Measurements from ENCODE around the gene PTX4. TPM values are rescaled to one million over a fixed set of nuclear protein-coding genes. Genes with fewer than 3 reads are reported as not detected.
A peak's percentile ranks its signal among the peaks of the same experiment; 100 is the strongest.

The PTX4 gene
- total and polyA plus RNA-seq, 5 donors from 2014 or later = not detected

DNA sequence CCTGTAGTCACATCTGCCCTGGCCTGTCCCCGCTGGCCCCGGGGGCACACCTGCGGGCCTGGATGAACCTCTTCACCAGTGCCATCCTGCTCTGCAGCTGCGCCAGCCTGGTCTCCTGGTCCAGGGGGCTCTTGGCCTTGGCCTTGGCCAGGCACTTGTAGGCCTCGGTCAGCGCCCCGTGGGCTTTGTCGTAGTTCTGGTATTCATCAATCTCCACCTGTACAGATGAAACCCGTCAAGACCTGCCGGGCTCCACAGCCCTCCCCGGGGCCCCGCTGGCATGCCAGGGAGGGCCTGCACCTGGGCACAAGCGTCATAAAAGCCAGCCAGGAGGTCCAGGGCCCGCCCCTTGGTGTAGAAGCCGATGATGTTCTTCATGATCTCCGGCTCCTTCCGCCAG is 31.1 kb upstream of the PTX4 start:
- ATAC-seq (ENCODE audit: low read depth in 2 of 2) = no peak
- H3K4me3 Mint-ChIP-seq = no peak overlapping the region
- no peaks in the 10 kb centered on the region for H3K27me3 ChIP-seq (ENCODE audit: control insufficient read depth, insufficient read depth, low read length)
- H3K4me3 ChIP-seq (ENCODE audit: low read depth, low read length) = no peak overlapping the region
- H3K36me3 Mint-ChIP-seq = peaks cover 4% of the 10 kb centered on the region
- peak overlapping the region in 1 of 3 donors; percentile 31 for H3K27ac Mint-ChIP-seq
- H3K4me1 ChIP-seq (ENCODE audit: control insufficient read depth, insufficient read depth, low read length, poor library complexity, severe bottlenecking) = no peaks in the 10 kb centered on the region
- no peak for DNase-seq
- peaks cover 0 to 2% (median 0%) of the 10 kb centered on the region in 4 donors for H3K4me1 Mint-ChIP-seq
- no peaks in the 10 kb centered on the region for H3K27me3 Mint-ChIP-seq
- H3K36me3 ChIP-seq (ENCODE audit: control insufficient read depth, insufficient read depth, low read length) = no peaks in the 10 kb centered on the region
- no peaks in the 10 kb centered on the region for H3K9me3 Mint-ChIP-seq
- no peaks in the 10 kb centered on the region for H3K9me3 ChIP-seq (ENCODE audit: control insufficient read depth in 2 of 2, low read length in 2 of 2)
- no peak overlapping the region for H3K27ac ChIP-seq (ENCODE audit: insufficient read depth, low read length, poor library complexity, severe bottlenecking)

DNA sequence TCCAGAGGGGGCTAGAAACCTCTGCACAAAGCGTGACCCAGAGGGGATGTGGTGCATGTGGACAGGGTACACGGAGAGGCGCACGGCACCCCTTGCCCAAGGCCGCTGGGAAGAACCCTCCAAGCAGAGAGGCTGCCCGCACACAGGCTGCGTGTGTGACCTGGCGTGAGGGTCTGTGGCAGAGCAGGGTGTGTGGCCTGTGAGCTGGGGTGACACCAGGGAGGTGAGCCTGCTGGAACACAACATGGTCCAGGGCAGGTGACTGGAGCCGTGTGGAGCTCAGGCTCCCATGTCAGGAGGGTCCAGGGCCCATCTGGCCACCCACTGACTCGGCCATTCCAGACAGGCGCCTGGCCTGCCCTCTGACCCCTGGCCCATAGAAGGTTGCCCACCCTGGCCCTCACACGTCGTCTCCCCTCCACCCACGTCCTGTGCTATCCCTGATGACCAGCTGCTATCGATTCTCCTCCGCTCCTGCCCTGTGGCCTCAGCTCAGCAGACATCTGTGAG is 29.9 kb upstream of the PTX4 start:
- Histone ChIP-seq H3K27ac (ENCODE audit: insufficient read depth, low read length, poor library complexity, severe bottlenecking) (no peak overlapping the region), H3K4me1 (ENCODE audit: control insufficient read depth, insufficient read depth, low read length, poor library complexity, severe bottlenecking) (no peaks in the 10 kb centered on the region), H3K36me3 (ENCODE audit: control insufficient read depth, insufficient read depth, low read length) (no peaks in the 10 kb centered on the region), H3K9me3 (ENCODE audit: control insufficient read depth in 2 of 2, low read length in 2 of 2) (peaks cover 0 to 4% of the 10 kb centered on the region in 2 experiments), H3K27me3 (ENCODE audit: control insufficient read depth, insufficient read depth, low read length) (no peaks in the 10 kb centered on the region), H3K4me3 (ENCODE audit: low read depth, low read length) (no peak overlapping the region)
- no peaks in the 10 kb centered on the region for H3K36me3 Mint-ChIP-seq
- ATAC-seq (ENCODE audit: low read depth in 2 of 2) = no peak
- DNase-seq = no peak
- no peak overlapping the region for H3K4me3 Mint-ChIP-seq
- no peaks in the 10 kb centered on the region for H3K9me3 Mint-ChIP-seq
- no peak overlapping the region for H3K27ac Mint-ChIP-seq
- no peaks in the 10 kb centered on the region for H3K4me1 Mint-ChIP-seq
- no peaks in the 10 kb centered on the region for H3K27me3 Mint-ChIP-seq

DNA sequence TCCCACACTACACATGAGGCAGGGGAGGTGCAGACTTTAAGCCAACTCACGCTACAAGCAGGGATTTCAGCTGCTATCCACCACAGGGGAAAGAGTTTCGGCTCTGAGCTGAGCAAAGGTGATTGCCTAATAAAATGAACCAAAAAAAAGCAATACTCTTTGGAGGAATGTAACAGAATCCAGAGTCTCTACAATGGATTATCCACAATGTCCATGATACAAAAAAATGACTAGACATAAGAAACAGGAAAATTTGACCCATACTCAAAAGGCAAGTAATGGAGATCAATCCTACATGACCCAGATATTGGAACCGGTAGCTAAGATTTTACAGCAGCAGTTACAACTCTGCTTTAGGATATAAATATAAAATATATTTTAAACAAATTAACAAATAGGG is 25.8 kb upstream of the PTX4 start:
- H3K27ac Mint-ChIP-seq = no peak overlapping the region
- Histone ChIP-seq H3K4me1 (ENCODE audit: control insufficient read depth, insufficient read depth, low read length, poor library complexity, severe bottlenecking) (no peaks in the 10 kb centered on the region), H3K4me3 (ENCODE audit: low read depth, low read length) (no peak overlapping the region), H3K27ac (ENCODE audit: insufficient read depth, low read length, poor library complexity, severe bottlenecking) (no peak overlapping the region), H3K27me3 (ENCODE audit: control insufficient read depth, insufficient read depth, low read length) (no peaks in the 10 kb centered on the region), H3K36me3 (ENCODE audit: control insufficient read depth, insufficient read depth, low read length) (no peaks in the 10 kb centered on the region), H3K9me3 (ENCODE audit: control insufficient read depth in 2 of 2, low read length in 2 of 2) (peaks cover 0 to 4% of the 10 kb centered on the region in 2 experiments)
- no peaks in the 10 kb centered on the region for H3K4me1 Mint-ChIP-seq
- peaks cover 0 to 1% (median 0%) of the 10 kb centered on the region in 7 donors for H3K9me3 Mint-ChIP-seq
- no peak for DNase-seq
- H3K27me3 Mint-ChIP-seq = no peaks in the 10 kb centered on the region
- no peak overlapping the region for H3K4me3 Mint-ChIP-seq
- no peak for ATAC-seq (ENCODE audit: low read depth in 2 of 2)
- H3K36me3 Mint-ChIP-seq = no peaks in the 10 kb centered on the region

DNA sequence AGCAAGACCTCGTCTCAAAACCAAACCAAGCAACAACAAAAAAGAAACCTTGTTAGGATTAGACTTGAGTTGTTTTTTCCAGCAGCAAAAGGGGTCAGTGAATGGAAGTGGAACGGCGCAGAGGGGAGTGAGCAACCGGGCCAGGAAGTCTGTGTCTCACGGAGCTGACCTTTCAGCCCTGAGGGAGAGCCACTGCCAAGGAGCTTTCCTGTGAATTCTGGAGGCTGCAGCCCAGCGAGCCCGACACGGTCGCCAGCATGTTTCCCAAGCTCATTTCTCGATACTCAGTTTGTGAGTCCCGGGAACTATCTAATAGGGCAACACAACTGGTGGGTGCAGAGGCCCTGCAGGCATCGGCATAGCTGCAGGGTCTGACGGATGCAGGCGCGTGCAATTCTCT is 24.0 kb upstream of the PTX4 start:
- H3K4me3 ChIP-seq (ENCODE audit: low read depth, low read length) = no peak overlapping the region
- Mint-ChIP-seq H3K9me3 (peaks cover 0 to 1% (median 0%) of the 10 kb centered on the region in 7 donors), H3K36me3 (no peaks in the 10 kb centered on the region), H3K4me1 (no peaks in the 10 kb centered on the region), H3K27me3 (no peaks in the 10 kb centered on the region), H3K4me3 (no peak overlapping the region), H3K27ac (no peak overlapping the region)
- no peak for DNase-seq
- peaks cover 0 to 4% of the 10 kb centered on the region in 2 experiments for H3K9me3 ChIP-seq (ENCODE audit: control insufficient read depth in 2 of 2, low read length in 2 of 2)
- no peaks in the 10 kb centered on the region for H3K27me3 ChIP-seq (ENCODE audit: control insufficient read depth, insufficient read depth, low read length)
- no peak overlapping the region for H3K27ac ChIP-seq (ENCODE audit: insufficient read depth, low read length, poor library complexity, severe bottlenecking)
- H3K36me3 ChIP-seq (ENCODE audit: control insufficient read depth, insufficient read depth, low read length) = no peaks in the 10 kb centered on the region
- no peak for ATAC-seq (ENCODE audit: low read depth in 2 of 2)
- no peaks in the 10 kb centered on the region for H3K4me1 ChIP-seq (ENCODE audit: control insufficient read depth, insufficient read depth, low read length, poor library complexity, severe bottlenecking)

DNA sequence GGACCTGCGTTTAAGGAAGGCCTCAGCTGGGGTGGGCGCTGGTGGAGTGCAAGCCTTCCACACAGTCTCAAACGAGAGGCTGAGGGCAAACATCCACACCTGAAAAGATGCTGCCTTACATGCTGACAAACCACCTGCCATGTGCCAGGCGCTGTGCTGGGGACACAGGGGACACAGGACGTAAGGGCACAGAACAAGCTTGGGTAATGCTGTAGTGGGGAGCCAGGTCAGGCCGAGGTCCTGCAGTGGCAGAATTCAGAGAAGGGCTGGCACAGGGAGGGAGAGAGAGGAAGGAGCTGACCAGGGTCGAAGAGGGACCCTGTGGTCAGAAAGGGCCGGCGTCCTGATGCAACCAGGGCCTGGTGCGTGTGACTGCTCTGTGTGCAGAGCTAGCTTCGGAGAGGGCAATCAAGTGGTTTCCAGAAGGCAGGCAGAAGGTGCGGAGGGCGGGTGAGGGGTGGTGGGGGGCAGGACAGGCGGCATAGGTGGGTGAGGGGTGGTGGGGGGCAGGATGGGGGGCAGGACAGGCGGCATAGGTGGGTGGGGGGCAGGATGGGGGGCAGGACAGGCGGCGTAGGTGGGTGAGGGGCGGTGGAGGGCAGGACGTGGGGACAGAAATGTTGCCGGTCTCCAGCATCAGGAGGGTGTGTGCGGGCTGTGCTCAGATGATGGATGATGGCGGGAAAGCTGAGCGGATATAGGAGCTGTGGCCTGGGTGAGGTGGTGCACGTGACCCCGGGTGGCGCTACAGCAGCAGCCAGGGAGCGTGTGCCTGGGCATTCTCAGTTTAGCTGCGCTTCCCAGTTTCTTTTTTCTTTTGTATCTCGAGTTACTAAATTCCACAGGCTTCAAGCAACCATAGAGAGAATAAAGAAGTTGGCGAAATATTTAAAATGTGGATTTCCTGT is 23.2 kb upstream of the PTX4 start:
- peaks cover 0 to 1% (median 0%) of the 10 kb centered on the region in 7 donors for H3K9me3 Mint-ChIP-seq
- Histone ChIP-seq H3K27ac (ENCODE audit: insufficient read depth, low read length, poor library complexity, severe bottlenecking) (no peak overlapping the region), H3K4me1 (ENCODE audit: control insufficient read depth, insufficient read depth, low read length, poor library complexity, severe bottlenecking) (no peaks in the 10 kb centered on the region), H3K36me3 (ENCODE audit: control insufficient read depth, insufficient read depth, low read length) (no peaks in the 10 kb centered on the region), H3K9me3 (ENCODE audit: control insufficient read depth in 2 of 2, low read length in 2 of 2) (peaks cover 0 to 4% of the 10 kb centered on the region in 2 experiments), H3K27me3 (ENCODE audit: control insufficient read depth, insufficient read depth, low read length) (no peaks in the 10 kb centered on the region), H3K4me3 (ENCODE audit: low read depth, low read length) (no peak overlapping the region)
- no peaks in the 10 kb centered on the region for H3K27me3 Mint-ChIP-seq
- no peaks in the 10 kb centered on the region for H3K36me3 Mint-ChIP-seq
- DNase-seq (no peak), ATAC-seq (ENCODE audit: low read depth in 2 of 2) (no peak)
- H3K4me3 Mint-ChIP-seq = no peak overlapping the region
- H3K4me1 Mint-ChIP-seq = no peaks in the 10 kb centered on the region
- no peak overlapping the region for H3K27ac Mint-ChIP-seq

DNA sequence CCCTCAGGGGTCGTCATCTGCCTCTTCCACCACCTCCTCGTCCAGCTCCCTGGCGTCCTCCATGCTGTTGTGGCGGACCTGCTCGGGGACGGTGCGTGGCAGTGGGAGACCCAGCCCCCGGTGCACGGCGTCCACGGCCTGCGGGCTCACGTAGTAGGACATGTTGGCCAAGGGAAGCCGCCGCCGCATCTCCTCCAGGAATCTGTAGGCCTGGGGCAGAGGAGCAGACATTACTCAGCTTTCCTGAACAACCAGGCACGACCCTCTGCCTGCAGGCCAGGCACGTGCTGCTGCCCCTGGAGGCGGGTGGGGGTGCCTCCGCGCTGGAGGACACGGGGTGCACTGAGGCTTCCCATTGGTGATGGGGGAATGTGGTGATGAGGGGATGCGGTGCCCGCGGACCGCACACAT is 22.2 kb upstream of the PTX4 start:
- H3K9me3 ChIP-seq (ENCODE audit: control insufficient read depth in 2 of 2, low read length in 2 of 2) = peaks cover 0 to 4% of the 10 kb centered on the region in 2 experiments
- no peak overlapping the region for H3K4me3 Mint-ChIP-seq
- H3K27ac ChIP-seq (ENCODE audit: insufficient read depth, low read length, poor library complexity, severe bottlenecking) = no peak overlapping the region
- H3K4me3 ChIP-seq (ENCODE audit: low read depth, low read length) = no peak overlapping the region
- H3K4me1 Mint-ChIP-seq = no peaks in the 10 kb centered on the region
- H3K27me3 ChIP-seq (ENCODE audit: control insufficient read depth, insufficient read depth, low read length) = no peaks in the 10 kb centered on the region
- DNase-seq = no peak
- no peak for ATAC-seq (ENCODE audit: low read depth in 2 of 2)
- peaks cover 0 to 1% (median 0%) of the 10 kb centered on the region in 7 donors for H3K9me3 Mint-ChIP-seq
- no peaks in the 10 kb centered on the region for H3K36me3 ChIP-seq (ENCODE audit: control insufficient read depth, insufficient read depth, low read length)
- H3K27ac Mint-ChIP-seq = no peak overlapping the region
- no peaks in the 10 kb centered on the region for H3K4me1 ChIP-seq (ENCODE audit: control insufficient read depth, insufficient read depth, low read length, poor library complexity, severe bottlenecking)
- H3K36me3 Mint-ChIP-seq = no peaks in the 10 kb centered on the region
- no peaks in the 10 kb centered on the region for H3K27me3 Mint-ChIP-seq

DNA sequence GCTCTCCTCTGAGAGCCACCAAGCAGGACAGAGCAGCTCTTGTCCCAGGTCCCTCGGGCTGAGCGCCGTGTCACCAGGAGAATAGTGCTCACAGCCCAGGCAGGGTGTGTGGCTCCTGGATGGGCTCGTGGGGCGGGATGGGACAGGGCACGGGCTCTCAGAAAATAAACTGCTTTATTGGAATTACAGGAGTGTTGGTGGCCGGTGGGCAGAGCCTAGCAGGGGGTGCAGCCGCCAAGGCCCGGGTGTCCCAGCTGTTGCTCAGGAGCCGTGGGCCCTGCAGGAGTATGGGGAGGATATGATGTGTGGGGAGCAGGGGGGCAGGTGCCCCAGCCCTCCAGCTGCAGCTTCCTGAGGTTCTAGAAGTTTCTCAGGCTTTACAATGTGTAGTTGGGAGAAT is 21.5 kb upstream of the PTX4 start:
- H3K36me3 ChIP-seq (ENCODE audit: control insufficient read depth, insufficient read depth, low read length) = no peaks in the 10 kb centered on the region
- Mint-ChIP-seq H3K27ac (no peak overlapping the region), H3K4me1 (no peaks in the 10 kb centered on the region), H3K27me3 (no peaks in the 10 kb centered on the region), H3K9me3 (peaks cover 0 to 1% (median 0%) of the 10 kb centered on the region in 7 donors), H3K4me3 (no peak overlapping the region), H3K36me3 (no peaks in the 10 kb centered on the region)
- no peak overlapping the region for H3K4me3 ChIP-seq (ENCODE audit: low read depth, low read length)
- DNase-seq (no peak), ATAC-seq (ENCODE audit: low read depth in 2 of 2) (no peak)
- H3K27me3 ChIP-seq (ENCODE audit: control insufficient read depth, insufficient read depth, low read length) = no peaks in the 10 kb centered on the region
- no peak overlapping the region for H3K27ac ChIP-seq (ENCODE audit: insufficient read depth, low read length, poor library complexity, severe bottlenecking)
- H3K4me1 ChIP-seq (ENCODE audit: control insufficient read depth, insufficient read depth, low read length, poor library complexity, severe bottlenecking) = no peaks in the 10 kb centered on the region
- H3K9me3 ChIP-seq (ENCODE audit: control insufficient read depth in 2 of 2, low read length in 2 of 2) = peaks cover 0 to 4% of the 10 kb centered on the region in 2 experiments

All from CD4-positive, CD25-positive, alpha-beta regulatory T cell (primary cell).